Stimulated activated CD8-positive, alpha-beta memory T cell treated with anti-CD3 and anti-CD28 coated beads, Interleukin-7, amount 100 ng/mL, for 4 hours (primary cell): Measurements from ENCODE around the gene CEBPB.

ENCODE experiments used
- DNase-seq, 2 donors: peaks; one replicate each; pipeline ENCODE4 v3.0.0-alpha.2; 2020; ENCODE audit warnings: low read depth in 2 of 2

The CEBPB gene

DNA sequence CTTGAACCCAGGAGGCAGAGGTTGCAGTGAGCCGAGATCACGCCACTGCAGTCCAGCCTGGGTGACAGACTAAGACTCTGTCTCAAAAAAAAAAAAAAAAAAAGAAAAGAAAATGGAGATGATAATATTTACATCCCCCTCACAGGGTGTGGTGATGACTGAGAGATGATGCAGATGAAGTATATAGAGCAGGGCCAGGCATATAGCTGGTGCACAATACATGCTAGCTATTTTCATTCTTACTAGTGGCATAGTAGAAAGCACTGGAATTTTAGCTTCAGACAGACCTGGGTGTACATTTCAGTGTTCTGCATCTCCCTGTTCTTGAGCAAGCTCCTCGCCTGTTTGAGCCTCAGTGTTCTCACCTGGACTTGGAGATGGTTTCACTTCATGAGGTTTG lies 36.9 kb downstream of the CEBPB start:
- DNase-seq = no peak

DNA sequence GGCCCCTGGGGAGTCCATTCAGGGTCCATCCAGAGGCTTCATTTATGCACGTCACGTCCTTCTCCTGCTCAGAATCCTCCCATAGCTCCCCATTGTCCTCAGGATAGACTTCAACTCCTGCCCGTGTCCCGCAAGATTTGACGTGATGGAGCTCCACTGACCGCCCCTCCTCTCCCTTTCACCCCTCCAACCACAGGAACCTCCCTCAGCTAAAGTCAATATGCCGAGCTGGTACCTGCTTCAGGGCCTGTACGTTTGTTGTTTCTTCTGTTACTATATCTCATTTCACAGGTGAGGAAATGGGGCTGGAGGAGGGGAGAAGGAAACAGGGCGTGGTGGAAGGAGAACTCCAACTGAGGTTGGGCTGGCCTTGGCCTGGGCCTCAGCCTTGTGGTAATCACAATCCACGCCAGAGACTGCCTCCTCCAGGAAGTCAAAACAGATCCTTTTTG lies 38.6 kb downstream of the CEBPB start:
- no peak for DNase-seq

DNA sequence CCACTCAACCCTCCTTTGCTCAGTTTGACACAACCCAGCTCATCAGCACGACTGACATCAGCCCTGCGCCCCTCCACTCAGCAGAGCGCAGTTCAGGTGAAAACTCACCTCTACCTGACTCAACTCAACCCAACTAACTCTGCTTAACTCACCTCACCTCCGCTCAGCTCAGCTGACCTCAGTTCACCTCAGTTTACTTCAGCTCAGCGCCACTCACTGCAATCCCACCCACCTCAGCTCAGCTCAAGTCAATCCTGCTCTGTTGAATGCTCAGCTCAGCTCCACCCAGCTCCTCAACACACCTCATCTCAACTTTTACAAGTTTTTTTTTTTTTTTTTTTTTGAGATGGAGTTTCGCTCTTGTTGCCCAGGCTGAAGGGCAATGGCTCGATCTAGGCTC lies 39.6 kb downstream of the CEBPB start:
- DNase-seq = no peak

DNA sequence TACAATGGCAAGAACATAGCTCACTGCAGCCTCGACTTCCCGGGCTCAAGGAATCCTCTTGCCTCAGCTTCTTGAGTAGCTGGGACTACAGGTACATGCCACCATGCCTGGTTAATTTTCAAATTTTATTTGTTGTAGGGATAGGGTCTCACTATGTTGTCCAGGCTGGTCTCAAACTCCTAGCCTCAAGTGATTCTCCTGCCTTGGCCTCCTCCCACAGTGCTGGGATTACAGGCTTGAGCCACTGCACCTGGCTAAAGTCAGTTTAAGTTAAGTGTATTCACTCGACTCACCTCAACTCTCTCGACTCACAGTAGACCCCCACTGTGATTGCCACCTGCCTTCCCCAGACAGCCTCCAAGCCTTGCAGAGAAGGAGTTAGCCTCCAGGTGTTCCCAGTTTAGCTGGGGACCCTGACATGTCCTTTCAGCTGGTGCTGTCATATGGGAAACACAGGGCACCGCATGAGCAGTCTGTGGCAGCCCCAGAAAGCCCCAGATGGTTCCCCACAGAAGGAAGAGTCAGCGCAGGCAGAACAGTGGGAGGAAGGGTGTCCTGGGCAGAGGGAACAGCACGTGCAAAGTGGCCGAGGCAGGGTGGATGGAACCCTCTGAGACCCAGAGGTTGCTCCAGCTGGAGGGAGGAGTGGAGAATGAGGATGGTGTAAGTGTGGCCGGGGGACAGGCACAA lies 40.4 kb downstream of the CEBPB start:
- no peak for DNase-seq

DNA sequence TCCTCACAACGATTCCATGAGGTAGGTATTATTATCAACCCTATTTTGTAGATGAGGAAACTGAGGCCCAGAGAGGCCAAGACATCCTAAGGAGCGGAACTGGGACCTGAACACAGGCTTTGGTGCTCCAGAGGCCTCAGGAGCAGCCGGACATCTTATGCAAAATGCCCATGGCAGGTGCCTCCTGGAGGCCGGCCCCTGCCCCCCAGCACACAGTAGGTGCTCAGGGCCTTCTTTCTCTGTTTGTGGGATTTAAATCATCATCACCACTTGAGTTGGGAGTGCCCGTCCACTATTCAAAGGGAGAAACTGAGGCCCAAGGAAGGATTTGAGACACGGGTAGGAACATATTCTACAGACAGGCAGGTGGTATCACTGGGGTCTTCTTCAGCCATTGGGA lies 41.2 kb downstream of the CEBPB start:
- no peak for DNase-seq

DNA sequence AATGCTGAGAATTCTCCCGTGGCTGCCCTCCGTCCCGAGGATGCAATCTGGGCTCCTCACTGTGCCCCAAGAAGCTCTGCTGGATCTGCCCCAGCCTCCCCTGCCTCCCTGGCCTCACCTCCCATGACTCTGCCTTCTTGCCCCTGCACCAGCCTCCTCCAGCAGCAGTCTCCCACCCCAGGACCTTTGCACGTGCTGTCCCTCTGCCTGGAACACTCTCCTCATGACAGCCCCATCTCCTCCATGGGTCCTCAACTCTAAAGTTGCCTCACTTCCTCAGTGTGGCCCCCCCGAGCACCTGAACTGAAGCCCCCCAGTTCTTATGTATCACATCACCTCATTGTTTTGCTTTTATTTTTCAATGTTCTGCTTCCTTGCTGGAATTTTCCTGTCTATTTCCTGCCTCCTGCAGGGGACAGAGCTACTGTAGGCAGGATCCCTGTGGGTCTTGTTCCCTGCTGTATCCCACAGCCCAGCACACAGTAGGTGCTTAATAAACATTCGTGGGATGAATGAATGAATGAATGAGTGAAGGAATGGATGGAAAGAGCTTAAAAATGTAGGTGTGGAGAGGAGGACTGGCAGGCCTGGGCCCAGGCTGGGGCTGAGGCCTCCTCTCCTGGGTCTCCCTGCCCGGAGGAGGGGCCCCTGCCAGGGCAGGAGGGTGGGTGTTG lies 42.2 kb downstream of the CEBPB start:
- DNase-seq = no peak

DNA sequence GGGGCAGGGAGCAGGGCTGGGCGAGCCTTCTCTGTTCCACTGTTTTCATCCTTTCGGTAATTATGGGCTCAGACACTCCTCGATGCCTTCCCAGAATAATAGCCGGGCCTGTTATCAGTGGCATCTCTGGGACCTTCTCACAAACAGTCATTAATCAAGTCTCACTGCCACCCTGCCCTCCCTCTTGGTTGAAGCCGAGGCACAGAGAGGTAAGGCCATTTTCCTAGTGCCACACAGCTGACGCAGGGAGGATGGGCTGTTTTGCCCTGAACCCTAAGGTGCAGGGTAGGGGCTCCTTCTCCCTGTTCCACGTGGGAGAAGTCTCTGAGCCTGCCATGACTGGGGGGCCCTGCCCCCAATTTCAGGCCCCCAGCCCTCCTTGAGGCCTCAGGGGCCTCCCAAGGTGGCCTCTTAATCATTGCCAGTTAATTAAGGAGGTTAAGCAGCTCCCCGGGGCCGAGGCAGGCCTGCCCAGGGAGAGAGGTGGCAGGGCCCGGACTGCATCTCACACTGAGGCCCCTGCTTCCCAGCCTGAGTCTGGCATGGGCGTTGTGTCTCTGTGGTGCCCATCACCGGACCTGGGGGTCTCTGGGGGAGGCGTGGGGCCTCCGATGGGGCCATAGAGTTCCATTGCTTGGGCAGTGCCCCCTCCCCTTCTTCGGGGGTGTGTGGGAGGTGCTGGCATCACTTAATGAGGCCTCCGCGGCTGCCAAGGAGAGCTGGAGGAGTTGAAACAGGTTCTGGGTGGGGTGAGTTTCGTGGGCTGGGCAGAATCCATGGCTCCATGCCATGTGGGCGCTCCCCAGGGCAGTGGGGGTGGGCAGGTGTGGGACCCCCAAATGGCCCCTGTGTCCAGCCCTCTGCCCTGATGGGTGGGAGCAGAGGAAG lies 42.9 kb downstream of the CEBPB start:
- no peak for DNase-seq

DNA sequence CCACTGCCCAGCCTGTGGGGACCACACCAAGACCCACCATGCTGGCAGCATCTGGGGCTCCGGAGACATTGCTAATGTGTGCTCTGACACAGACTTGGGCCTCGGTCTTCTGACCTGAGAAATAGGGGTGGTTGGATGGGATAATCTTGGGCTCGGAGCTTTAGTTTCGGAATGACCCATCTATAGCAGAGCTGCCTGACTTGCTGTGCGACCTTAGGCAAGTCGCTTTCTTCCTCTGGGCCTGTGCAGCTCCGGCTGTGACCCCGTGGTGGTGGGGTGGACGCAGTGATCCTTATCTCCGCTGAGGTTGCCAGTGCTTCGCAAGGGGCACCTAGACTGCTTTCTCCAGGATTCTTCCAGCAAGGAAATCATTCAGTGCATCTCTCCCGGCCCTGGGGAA lies 43.7 kb downstream of the CEBPB start:
- DNase-seq = no peak

DNA sequence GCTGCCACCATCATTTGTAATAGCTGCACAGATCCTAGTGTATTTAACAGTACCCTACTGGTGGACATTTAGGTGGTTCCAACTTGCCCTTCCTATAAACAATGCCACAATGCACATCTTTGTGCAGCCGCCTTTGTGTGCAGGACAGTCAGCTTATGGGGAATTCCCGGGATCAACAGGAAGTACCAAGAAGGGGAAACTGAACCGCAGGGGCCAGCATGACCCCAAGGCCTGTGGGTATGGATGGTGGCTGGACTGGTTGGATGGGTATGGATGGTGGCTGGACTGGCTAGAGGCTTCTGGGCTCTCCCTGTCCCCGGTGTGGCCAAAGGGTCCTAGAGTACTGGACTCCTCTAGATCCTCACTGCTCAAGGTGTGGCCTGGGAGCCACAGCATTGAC lies 46.7 kb downstream of the CEBPB start:
- DNase-seq = no peak

DNA sequence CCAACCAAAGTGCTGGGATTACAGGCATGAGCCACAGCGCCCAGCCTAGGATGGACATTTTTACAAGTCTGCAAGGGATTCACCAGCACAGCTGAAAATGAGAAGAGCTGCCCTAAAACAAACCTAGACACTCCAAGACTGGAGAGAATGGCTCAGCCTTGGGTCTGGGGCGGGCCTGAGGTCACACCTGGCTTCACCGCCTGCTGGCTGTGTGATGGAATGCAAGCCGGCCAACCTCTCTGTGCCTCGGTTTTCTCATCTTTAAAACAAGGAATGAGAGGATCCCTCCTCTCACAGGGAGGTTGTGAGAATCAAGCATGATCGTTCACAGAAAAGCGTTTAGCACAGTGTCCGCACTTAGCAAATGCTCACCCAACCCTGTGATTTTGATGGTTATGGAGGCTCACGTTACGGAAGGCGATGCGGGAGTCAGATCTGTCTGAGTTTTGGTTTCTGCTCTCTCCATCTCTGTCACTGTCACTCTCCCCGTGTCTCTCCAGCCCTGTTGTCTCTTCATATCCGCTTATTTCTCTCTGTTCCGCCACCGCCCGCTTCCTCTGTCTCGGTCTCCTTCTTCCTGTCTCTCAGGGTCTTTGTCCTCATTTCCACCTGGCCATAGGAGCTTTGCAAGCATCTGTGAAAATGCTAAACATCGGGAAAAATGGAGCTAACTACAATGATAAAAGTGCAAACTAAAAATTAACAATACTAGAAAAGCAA lies 47.6 kb downstream of the CEBPB start:
- DNase-seq = no peak

DNA sequence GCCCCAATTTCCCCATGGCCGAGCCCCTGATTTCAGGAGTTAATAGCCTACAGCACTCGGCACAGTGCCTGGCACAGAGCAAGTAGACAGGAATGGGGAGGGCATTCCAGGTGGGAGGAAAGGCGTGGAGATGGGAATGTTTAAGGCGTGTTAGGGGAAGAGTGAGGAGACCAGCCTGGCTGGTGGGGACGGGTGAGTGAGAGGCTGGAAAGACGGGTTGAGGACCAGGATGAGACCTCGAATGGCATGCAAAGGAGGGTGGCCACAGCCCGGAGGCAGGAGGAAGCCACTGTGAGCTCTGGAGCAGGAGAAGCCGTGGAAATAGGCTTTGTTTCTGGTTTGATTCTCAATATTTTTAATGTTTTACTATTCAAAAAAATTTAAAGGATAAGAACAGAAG lies 49.5 kb downstream of the CEBPB start:
- DNase-seq = no peak

DNA sequence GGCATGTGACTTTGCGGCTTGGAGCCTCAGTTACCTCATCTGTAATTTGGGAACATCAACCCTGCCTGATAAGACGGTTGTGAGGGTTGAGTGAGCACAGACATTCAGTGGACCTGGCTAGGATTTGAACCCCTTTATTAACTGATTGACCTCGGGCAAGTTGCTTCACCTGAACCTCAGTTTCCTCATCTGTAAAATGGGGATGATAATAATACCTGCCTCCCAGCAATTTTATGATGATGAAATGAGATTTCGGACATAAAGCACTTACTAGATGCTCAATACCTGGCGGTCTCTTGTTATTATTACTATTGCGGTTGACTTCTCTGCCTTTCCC lies 51.5 kb downstream of the CEBPB start:
- DNase-seq = no peak
